MCF 10A (cell line): Measurements from ENCODE around the gene FAN1. TPM values are rescaled to one million over a fixed set of nuclear protein-coding genes. Genes with fewer than 3 reads are reported as not detected.

Experiments used
- BruUV-seq: library from RNA; stranded (reverse); fragments of 400-500 nt; replicated peaks from 2 replicates; lab custom pipeline; 2021; lab: Mats Ljungman, UMichigan
- CTCF ChIA-PET: fragments of 300-600 bp; sonication (Branson Sonifier 250); formaldehyde crosslinking; extraction: SDS; loops from one replicate; lab custom pipeline; 2021; ENCODE audit warnings: antibody characterized with exemption, inconsistent platforms; lab: Yijun Ruan, JAX
- POLR2A ChIA-PET: fragments of 300-600, 350-650 bp; sonication (Branson Sonifier 250); formaldehyde crosslinking; extraction: SDS; loops from one replicate; lab custom pipeline; 2020; ENCODE audit warnings: antibody characterized with exemption, inconsistent platforms; lab: Yijun Ruan, JAX
- DNase-seq: peaks from one replicate; pipeline ENCODE4 v3.0.0-alpha.2; 2018; ENCODE audit not compliant: unreplicated experiment
- H3K27ac Mint-ChIP-seq: one replicate; pipeline ENCODE4 v1.8.0; 2022; ENCODE audit warnings: mild to moderate bottlenecking, low read depth, mixed read lengths; ENCODE audit not compliant: unreplicated experiment
- H3K27me3 Mint-ChIP-seq: one replicate; pipeline ENCODE4 v1.8.0; 2022; ENCODE audit warnings: mixed read lengths; ENCODE audit not compliant: insufficient read depth, unreplicated experiment
- H3K36me3 Mint-ChIP-seq: one replicate; pipeline ENCODE4 v1.8.0; 2022; ENCODE audit warnings: mild to moderate bottlenecking, moderate library complexity, mixed read lengths; ENCODE audit not compliant: insufficient read depth, unreplicated experiment
- H3K4me1 Mint-ChIP-seq: one replicate; pipeline ENCODE4 v1.8.0; 2022; ENCODE audit warnings: mixed read lengths; ENCODE audit not compliant: insufficient read depth, unreplicated experiment
- H3K4me3 Mint-ChIP-seq: one replicate; pipeline ENCODE4 v1.8.0; 2022; ENCODE audit warnings: mild to moderate bottlenecking, moderate library complexity, mixed read lengths; ENCODE audit not compliant: unreplicated experiment
- H3K9me3 Mint-ChIP-seq: one replicate; pipeline ENCODE4 v1.8.0; 2022; ENCODE audit warnings: mixed read lengths; ENCODE audit not compliant: unreplicated experiment
- intact Hi-C: fragments of 100-400 bp; cut with micrococcal nuclease; formaldehyde crosslinking; loops from 2 replicates; pipeline ENCODE4 v1.14.1; 2022
- total RNA-seq: library from RNA; stranded (reverse); gene quantifications from 2 replicates; pipeline ENCODE4 v1.2.3, GENCODE V29; 2022
- TF ChIP-seq, protein P1 (sequence below): fragments of 200-600 bp; IDR thresholded peaks from one replicate; pipeline ENCODE4 v1.8.0; 2022; ENCODE audit warnings: antibody characterized with exemption, mild to moderate bottlenecking; ENCODE audit not compliant: unreplicated experiment

FAN1 gene
- total RNA-seq, 1 experiment from 2014 or later, result 22.4 TPM

GRCh38 chr15:30956216-30957124 lies 52.8 kb downstream of the FAN1 start:
- ChIA-PET CTCF (interaction anchor here (0.9 to 1.0 kb wide), 2 partner anchors 26 to 35 kb away, joined by 3 to 4 read pairs; partner anchors contain the start of gene MTMR10), POLR2A (interaction anchor here (0.9 kb wide), 1 partner anchor 11 kb away, joined by 3 read pairs; no protein-coding TSS in a partner anchor)
- Mint-ChIP-seq H3K4me3 (no peak overlapping the region), H3K27me3 (no peaks in the 10 kb centered on the region), H3K4me1 (peaks cover 13% of the 10 kb centered on the region), H3K9me3 (no peaks in the 10 kb centered on the region), H3K27ac (no peak overlapping the region), H3K36me3 (peaks cover 74% of the 10 kb centered on the region)
- TF ChIP-seq, protein P1, sequence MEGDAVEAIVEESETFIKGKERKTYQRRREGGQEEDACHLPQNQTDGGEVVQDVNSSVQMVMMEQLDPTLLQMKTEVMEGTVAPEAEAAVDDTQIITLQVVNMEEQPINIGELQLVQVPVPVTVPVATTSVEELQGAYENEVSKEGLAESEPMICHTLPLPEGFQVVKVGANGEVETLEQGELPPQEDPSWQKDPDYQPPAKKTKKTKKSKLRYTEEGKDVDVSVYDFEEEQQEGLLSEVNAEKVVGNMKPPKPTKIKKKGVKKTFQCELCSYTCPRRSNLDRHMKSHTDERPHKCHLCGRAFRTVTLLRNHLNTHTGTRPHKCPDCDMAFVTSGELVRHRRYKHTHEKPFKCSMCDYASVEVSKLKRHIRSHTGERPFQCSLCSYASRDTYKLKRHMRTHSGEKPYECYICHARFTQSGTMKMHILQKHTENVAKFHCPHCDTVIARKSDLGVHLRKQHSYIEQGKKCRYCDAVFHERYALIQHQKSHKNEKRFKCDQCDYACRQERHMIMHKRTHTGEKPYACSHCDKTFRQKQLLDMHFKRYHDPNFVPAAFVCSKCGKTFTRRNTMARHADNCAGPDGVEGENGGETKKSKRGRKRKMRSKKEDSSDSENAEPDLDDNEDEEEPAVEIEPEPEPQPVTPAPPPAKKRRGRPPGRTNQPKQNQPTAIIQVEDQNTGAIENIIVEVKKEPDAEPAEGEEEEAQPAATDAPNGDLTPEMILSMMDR, result no peak
- intact Hi-C loops, result no loop called here
- BruUV-seq, result no TSS peak
- DNase-seq, result no peak

- Mint-ChIP-seq H3K4me1 (peaks cover 27% of the 10 kb centered on the region), H3K36me3 (peaks cover 56% of the 10 kb centered on the region), H3K27ac (no peak overlapping the region)
Measured at GRCh38 chr15:30958219-30958618, 54.5 kb downstream of the FAN1 start.

DNA sequence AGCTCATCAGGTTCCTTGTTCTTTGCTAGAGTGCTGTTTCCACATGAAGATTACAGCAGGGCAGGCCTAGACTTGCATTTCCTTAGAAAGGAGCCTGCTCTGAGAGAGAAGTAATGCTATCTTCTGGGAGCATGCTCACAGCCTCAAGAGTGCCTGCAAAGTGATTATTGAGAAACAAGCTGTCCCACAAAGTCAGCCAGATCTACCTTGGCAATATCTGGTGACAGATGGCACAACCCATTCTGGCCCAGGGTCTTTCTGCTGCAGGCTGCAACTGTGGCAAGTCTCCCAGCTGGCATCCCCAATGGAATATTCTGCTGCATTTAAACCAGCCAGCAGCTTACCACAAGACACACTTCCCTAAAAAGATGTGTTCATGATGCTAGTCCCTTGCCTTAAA lies 58.4 kb downstream of the FAN1 start:
- Mint-ChIP-seq H3K4me3 (peak overlapping the region; percentile 13), H3K9me3 (no peaks in the 10 kb centered on the region), H3K4me1 (peaks cover 15% of the 10 kb centered on the region), H3K36me3 (peaks cover 40% of the 10 kb centered on the region), H3K27ac (peak overlapping the region; percentile 61), H3K27me3 (no peaks in the 10 kb centered on the region)
- DNase-seq, result peak; percentile 64
- intact Hi-C loops, result no loop called here
- ChIA-PET CTCF (interaction anchor here (0.6 to 3.9 kb wide), 8 partner anchors 8 to 167 kb away, joined by 3 to 37 read pairs (median 4); no protein-coding TSS in a partner anchor), POLR2A (interaction anchor here (0.7 to 4.8 kb wide), 13 partner anchors 8 to 528 kb away, joined by 3 to 30 read pairs (median 4); partner anchors contain the start of genes FAN1 and MTMR10)
- no TSS peak for BruUV-seq
- TF ChIP-seq, protein P1, result no peak

More at GRCh38 chr15:30958219-30958618, 54.5 kb downstream of the FAN1 start:
- ChIA-PET CTCF (no interaction called here), POLR2A (no interaction called here)
- Mint-ChIP-seq H3K4me3 (no peak overlapping the region), H3K9me3 (no peaks in the 10 kb centered on the region), H3K27me3 (no peaks in the 10 kb centered on the region)
- BruUV-seq, result no TSS peak
- no peak for DNase-seq
- intact Hi-C loops, result no loop called here
- TF ChIP-seq, protein P1, result no peak

- H3K27ac Mint-ChIP-seq, result peak overlapping the region; percentile 61
- POLR2A ChIA-PET, result interaction anchor here (0.7 to 4.8 kb wide), 11 partner anchors 9 to 527 kb away, joined by 3 to 30 read pairs (median 4); partner anchors contain the start of genes FAN1 and MTMR10
- CTCF ChIA-PET, result interaction anchor here (0.6 to 3.9 kb wide), 9 partner anchors 9 to 166 kb away, joined by 3 to 37 read pairs (median 4); no protein-coding TSS in a partner anchor
- no peak for DNase-seq
- H3K27me3 Mint-ChIP-seq, result no peaks in the 10 kb centered on the region
- no peaks in the 10 kb centered on the region for H3K9me3 Mint-ChIP-seq
- intact Hi-C loops, result no loop called here
- H3K4me3 Mint-ChIP-seq, result no peak overlapping the region
- peaks cover 36% of the 10 kb centered on the region for H3K36me3 Mint-ChIP-seq
- no TSS peak for BruUV-seq
- TF ChIP-seq, protein P1, result no peak
- peaks cover 15% of the 10 kb centered on the region for H3K4me1 Mint-ChIP-seq
Measured at GRCh38 chr15:30962659-30963058, 58.9 kb downstream of the FAN1 start.
